ENCODE measurements around the gene MRPL42.

MRPL42 gene

DNA sequence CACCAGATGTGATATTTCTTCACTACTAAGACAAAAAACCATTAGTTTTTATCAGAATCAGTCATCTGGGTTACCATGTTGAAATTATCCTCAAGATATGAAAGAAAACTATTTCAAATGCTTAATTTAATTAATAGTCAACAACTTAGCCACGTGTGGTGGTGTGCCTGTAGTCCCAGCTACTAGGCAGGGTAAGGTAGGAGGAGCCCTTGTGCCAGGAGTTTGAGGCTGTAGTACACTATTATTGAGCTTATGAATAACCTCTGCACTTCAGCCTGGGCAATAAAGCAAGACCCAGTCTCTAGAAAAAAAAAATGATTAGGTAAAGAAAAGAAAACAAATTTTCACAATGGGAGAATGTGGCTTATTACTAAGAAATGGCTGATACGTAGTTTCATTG, 33.4 kb downstream of the MRPL42 start:
- DNase-seq: no peak

DNA sequence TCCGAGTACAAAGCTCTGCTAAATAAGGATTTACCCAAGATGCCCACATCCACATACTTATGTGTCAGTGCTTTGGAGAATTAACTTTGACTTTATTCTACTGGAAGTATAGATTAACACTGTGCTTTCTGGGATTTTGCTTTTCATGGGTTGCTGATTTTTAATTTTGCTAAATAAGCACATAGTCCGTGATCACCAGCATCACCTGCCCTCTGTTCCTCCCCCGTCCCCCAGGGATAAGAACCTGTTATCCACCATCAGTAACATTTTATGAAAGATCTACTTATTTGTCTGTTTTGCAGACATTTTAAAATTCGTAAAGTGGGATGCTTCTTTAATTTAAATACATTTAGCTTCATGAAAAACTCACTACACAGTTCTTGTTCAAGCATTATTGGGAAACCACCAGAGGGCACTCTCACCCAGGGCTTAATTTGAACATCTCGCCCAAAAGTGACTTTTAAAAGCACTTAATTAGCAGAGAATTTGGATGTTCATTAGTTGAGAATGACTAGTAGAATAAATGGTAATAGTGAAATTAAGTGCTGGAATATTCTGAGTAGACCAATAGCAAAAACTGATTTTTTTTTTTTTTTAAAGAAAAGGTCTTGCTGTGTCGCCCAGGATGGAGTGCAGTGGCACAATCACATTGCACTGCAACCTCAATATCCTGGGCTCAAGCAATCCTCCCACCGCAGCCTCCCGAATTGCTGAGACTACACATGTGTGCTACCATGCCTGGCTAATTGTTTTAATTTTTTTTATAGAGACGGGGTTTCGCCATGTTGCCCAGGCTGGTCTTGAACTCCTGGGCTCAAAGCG, 35.7 kb downstream of the MRPL42 start:
- peak; percentile 25 to 59 (median 44) for DNase-seq

DNA sequence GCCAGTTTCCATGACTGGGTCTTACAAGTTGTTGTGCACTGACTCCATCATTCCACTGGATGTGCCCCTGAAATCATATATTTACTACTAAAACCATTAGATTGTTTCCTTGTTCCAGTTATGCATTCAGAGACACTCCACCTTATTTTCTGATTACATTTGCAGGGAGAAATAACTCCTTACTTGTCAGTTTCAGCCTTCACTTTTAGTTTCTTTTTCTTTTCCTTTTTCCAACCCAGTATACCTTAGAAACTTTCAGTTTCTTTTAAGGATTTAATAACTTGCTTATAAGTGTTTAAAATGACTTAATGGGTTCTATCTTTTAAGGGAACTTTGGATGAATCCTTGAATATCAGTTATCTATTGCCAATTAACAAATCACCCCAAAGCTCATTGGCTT, 39.9 kb downstream of the MRPL42 start:
- DNase-seq: no peak

DNA sequence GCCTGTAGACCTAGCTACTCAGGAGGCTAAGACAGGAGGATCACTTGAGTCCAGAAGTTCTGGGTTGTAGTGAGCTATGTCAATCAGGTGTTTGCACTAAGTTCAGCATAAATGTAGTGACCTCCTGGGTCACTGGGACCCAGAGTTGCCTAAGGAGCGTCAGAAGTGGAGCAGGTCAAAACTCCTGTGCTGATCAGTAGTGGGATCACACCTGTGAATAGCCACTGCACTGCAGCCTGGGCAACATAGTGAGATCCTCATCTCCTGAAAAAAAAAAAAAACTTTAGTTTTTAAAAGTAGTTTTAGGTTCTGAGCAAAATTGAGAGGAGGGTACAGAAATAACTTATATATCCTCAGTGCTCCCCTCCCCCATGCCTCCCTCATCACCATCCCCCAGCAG, 42.2 kb downstream of the MRPL42 start:
- DNase-seq: no peak

DNA sequence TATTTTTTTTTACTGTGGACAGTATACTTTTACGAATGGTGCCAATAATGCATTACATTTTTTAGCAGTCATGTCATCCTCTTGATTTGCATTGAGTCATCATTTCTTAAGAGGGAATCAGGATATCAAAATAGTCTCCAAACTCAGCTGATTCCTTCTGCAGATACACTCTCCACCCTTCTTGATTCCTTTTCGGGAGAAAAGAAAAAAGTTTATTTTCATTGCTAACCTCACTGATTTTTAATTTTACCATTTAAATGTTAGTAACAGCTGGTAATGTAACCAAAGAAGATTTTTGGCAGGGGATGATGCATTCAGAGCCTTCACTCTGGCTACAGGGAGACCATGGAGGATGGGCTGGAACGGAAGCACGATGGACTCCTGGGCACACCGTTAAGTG, 47.5 kb downstream of the MRPL42 start:
- DNase-seq: no peak

DNA sequence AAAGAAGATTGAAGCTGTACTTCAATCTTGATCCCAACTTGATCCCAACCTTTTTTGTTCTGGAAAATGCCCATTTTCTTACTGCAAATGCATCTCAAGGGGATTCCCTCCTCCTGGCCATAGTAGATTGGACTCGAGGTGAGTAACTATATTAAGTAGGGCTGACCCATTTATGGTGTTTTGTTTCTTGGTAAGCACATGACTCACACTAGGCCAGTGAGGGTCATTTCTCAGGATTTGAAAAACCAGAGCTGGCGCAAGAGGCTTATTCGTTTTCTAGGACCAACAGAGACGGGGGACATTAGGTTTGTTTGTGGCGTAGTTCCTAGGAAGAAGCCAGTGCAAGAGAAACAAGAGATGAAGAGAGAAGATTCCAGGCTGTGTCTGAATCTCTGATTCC, 51.4 kb downstream of the MRPL42 start:
- DNase-seq: no peak

DNA sequence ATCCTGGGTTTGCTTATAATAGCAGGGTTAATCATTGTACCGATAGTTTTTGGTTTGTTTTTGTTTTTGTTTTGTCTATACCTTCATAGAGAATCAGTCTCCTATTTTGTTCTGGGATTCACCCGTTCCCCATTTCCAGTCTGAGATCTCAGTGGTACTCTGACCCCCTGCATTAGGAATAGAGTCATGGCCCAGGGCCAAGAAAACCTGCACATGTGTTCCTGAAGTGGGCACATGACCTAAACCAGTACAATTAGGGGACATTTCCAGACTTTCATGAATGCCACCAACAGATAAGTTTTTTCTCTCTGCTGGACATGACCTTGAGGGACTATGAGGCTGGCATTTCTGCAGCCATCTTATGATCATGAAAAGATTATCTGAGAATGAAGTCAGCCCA, 52.5 kb downstream of the MRPL42 start:
- DNase-seq: no peak

DNA sequence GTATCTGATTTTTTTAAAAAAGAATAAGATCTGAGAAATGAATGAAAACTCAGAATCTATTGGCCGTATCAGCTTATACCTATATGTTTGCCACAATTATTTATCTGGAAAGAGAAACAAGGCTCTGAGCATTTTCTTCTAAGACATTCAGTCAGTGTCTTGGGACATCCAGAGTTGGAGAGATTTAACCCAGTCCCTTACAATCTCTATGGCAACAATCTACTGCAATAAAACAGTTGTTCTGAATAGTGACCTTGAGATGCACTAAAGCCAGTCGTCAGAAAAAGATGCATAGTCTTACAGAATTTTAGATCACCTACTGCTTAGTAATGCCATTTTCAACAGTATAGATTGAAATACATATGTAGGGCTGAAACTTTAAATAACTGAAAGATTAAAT, 53.1 kb downstream of the MRPL42 start:
- DNase-seq: no peak

DNA sequence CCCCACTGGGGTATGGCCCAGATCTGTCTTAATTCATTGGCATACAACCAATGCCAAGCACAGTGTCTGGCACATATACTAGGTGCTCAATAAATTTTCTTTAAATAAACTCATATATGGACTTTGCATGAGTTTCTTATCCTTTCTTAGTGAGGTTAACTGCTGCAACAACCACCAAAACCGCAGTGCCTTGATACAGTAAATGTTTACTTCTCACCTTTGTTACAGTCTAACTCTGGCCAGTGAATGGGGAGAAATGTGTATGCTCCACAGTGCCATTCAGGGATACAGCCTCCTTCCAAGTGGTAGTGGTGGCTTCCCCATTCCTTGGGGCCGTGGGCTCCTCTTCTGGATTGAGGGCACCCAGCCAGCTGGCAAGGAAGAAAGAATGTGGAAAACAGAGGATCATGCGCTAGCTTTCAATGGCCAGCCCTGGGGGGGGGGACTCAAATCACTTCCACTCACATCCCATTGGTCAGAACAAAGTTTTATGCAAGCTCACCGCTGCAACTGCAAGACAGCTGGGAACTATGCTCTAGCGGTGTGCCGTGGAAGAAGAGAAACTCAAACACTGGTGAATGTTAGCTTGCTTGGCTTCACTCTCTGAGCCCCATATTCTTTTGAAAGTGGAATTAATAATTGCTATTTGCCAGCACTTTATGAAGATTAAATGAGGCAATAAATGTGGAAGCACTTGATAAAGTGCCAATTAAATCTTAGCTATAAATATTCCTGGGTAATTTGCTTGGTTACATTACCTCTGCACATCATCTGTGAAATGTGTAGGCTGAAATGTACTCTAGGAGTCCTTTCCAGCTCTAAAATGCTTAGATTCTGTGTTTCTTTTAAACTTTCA, 54.1 kb downstream of the MRPL42 start:
- DNase-seq: no peak

DNA sequence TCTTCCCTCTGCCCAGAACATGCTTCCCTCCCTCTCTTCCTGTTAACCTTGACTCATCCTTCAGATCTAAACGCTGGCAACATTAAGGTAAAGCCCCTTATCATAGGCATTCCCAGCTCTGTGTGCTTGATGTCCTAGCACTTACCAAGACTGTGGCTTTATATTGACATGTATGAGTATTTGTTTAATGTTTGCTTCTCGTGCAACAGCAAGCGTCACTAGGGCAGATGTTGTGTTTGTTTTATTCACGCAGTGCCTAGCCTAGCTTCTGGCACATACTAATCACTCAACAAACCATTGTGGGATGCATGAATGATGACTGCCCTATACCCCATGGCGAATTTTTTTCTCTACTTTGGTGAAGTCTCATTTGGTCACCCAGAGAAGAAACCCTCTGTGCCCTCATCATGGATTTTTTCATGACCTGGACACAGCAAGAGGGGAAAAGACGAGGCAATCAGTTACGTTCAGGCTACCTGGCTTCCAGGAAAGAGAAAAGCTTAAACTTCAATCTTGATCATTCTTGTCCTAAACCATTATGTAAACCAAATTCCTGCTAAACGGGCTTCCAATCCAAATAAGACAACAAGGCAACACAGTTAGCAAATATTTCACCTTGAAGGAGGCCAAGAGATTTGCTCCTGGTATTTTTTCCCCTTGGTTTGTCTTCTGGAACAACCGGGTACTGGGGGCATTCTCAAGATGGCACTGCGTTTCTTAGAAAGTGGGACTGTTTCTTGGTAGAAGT, 57.2 kb downstream of the MRPL42 start:
- DNase-seq: no peak

DNA sequence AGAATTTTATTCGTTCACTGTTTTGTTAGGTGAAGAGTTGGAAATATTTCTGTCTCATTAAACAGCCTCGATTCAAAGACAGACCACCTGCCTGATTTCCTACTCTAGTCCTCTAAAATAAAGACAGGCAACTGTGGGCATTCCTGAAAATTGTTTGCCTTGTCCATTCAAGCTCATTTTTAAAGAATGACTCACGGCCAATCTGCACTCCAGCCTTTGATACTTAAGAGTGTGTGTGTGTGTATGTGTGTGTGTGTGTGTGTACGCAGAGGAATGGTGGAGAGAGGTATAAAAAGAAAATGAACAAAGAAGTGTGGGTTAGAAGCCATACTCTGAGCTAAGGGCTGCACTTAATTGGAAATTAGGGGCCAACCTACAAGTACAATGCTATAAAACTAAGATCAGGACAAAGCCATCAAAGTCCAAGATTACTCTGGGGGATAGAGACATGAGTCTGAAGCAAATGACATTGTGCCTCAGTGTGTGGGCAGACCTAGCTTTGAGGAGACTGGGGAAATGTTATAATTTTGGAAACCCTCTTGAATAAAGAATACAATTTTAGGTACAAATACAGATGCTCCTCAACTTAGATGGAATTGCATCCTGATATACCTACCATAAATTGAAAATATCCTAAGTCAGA, 59.6 kb downstream of the MRPL42 start:
- DNase-seq: no peak

DNA sequence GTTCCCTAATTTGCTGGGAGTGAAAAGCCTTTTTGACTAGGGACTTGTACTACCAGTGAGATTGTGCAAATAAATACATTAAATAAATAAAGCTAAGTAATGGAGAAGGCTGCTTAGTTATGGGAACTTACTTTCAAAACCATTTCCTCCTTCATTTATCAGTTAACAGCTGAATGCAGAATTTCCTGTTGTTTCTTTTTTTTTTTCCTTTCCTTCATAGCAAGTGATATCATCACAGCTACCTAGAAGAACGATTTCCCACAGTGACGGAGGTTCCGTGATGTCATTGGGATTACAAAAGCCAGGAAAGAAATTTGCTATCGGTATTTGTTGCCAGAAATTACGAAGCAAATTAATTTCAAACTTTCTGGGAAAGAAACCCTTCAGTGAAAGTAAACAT, 63.0 kb downstream of the MRPL42 start:
- DNase-seq: no peak

DNA sequence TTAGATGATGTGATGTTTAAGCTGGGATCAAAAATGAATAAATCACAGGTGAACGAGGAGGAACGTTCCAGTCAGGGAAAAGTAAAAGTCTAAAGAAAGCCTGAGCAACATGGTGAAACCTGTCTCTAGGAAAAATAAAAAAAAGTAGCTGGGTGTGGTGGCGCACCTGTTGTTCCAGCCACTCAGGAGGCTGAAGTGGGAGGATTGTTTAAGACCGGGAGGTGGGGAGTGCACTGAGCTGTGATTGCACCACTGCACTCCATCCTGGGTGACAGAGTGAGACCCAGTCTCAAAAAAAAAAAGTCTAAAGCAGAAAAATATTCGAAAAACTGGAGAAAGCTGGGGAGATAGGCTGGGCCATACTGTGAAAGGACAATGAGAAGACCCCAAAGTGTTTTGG, 66.0 kb downstream of the MRPL42 start:
- DNase-seq: no peak

DNA sequence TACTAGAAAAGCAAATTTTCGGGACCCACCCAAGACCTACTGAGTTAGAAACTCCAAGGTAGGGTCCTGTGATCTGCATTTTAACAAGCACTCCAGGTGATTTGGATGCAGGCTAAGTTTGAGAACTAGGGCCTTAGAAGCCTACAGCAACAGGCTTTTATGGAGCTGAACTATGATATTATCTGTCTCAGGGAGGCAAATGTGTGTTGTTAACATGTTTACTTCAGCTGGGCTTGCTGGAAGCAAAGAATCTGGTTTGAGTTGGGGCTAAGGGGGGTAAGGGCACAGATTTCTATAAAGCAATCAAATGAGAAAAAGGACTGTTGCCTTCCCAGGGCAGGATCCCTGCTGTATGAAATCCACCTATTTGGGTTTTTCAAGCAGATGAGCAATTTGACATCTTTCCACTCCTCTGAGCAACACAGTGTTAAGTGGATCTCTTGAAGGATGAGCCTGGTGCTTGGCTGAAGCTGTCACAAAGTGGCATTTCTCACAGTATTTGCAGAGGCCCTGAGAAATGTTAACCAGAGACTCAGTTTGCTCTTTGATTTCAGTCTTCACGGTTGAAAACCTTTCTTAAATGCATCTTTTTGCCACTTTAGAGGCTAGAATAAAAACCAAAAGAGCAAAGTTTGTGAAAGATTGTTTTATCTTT, 68.9 kb downstream of the MRPL42 start:
- no peak for DNase-seq

DNA sequence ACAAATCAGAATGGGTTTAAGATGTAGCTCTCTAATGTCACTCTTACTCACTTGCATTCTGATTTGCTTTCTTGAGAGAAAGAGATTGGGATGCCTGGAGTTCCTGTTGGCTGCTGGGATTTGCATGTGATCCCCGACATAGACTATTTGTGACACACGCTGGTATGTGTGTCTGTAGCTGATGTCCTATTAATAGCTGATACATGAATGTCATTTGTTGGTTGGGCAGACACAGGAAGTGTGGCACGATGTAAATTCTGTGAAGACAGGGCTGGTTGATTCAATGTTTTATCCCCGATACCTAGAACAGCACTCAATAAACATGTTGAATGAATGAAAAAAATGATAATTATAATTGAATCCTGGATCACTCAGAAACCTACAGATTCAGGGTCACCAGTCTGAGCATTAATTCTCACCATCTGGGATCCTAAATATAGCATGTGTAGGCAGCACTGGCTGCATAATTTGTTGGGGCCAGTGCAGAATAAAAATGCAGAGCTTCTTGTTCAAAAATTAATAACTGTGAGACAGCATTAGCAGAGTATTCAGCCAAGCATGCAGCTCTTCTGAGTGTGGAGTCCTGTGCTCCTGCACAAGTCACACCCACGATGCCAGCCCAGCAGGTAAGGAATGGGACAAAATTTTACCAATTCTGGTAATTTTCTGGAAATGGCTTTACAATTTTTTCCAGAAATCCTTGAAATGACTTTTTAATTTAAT, 69.6 kb downstream of the MRPL42 start:
- DNase-seq: no peak

DNA sequence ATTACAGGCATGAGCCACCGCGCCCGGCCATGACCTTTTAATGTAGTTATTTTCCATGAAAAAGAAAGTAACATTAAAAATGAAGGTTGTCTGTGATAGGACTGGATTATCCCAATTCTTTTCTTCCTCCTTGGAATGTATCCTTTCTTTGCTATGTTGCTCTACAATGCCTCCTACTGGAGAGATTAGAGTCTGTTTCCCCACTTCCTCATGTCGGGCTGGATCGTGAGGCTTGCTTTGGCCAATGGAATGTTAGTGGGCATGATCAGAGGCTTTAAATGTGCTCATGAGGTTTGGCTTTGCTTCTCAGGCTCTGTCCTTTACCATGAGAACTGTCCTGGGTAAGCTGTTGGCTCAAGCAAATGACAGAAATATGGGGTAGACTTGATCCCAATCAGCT, 70.5 kb downstream of the MRPL42 start:
- no peak for DNase-seq

DNA sequence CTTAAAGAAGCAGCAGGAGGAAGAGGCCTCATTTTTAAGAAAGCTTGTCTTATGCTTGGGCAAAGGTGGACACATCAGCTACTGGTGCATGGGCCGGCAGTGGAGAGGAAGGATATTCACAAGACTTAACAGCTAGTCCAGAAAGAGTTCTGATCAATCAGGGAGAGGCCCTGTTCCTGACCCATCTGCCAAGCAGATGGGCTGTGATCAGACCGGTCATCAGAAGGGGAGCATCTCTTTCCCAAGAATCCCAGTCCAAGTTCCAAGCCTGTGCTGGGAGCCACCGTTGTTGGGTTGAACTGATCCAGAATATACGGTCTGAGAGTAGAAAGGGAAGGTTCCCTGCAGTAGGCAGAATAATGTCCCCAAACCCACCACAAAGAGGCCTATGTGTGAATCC, 72.5 kb downstream of the MRPL42 start:
- DNase-seq: no peak

DNA sequence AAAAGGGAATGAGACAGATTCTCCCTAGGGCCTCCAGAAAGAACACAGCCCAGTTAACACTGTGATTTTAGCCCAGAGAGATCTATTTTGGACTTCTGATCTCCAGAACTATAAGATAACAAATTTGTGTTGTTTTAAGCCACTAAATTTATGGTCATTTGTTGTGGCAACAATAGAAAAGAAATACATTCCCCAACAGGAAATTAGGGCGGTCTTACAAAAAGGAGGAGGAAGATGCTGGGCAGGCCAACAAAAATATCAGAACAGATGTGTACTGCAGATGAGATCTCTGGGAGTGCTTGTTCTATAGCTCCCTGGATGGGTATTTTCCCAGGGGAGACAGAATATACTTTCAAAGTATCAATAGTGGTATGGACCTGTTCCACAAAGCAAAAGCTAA, 73.2 kb downstream of the MRPL42 start:
- DNase-seq: no peak

DNA sequence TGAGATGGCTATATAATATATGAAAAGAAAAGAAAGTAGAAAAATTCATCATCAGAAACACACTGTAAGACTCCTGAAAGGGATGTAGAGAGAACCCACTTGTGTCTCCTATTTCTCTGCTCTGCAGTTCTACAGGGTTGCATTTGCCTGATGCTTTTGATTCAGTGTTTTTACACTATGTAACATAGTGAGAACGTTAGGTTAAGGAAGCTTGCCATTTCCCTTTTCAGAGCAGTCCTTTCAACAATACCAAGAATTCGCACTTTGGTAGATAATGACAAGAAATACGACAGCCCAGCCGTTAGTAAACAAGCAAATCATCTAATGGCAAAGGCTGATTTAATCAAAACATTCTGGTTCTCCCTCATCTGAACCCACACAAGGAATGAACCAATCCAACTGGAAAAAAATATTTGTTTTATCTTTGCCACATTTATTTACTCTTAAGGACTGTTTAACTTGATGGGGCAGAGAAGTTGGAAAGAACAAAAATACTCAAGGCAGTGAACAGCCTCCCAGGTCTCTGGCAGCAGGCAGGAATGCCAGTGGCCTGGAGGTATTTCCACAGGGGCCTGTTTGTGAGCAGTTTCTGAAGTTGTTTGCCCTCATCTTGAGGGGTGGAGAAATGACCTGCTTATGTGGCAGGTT, 74.4 kb downstream of the MRPL42 start:
- no peak for DNase-seq

DNA sequence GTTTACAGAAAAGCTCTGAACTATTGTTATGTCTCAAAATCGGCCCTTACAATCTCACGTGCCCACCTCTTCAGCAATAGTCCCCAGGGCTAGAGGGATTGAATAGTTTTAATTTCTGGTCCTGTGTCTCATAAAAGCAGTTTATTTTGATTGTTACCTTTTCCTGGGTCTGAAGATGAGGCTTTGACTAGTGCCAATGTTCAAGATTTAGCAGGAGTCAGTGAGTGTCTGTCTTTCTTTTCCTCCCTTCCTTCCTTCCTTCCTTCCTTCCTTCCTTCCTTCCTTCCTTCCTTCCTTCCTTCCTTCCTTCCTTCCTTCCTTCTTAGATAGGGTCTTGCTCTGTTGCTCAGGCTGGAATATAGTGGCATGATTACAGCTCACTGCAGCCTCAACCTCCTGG, 80.5 kb downstream of the MRPL42 start:
- DNase-seq: no peak

DNA sequence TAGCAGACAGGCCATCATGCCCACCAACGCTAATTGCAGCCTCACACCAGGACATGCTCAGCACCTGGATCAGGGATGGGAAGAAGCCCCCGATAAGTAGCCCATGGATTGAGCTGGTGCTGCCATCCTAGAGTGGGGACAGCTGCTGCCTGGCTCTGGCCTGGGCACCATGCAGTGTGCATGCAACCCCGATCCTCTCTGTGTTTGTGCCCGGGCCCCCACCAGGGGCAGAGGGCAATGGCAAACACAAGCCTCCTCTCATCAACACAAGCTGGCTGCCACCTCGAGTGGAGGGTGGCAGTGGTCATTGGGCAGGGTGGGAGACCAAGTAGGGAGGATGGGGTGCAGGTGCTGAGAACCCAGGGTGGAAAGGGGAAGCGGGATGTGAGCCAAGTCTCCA, 81.9 kb downstream of the MRPL42 start:
- DNase-seq: no peak

Measured in activated CD4-positive, CD25-positive, alpha-beta regulatory T cell (primary cell).